Measurements from ENCODE around the gene NEDD4L.

The NEDD4L gene

DNA sequence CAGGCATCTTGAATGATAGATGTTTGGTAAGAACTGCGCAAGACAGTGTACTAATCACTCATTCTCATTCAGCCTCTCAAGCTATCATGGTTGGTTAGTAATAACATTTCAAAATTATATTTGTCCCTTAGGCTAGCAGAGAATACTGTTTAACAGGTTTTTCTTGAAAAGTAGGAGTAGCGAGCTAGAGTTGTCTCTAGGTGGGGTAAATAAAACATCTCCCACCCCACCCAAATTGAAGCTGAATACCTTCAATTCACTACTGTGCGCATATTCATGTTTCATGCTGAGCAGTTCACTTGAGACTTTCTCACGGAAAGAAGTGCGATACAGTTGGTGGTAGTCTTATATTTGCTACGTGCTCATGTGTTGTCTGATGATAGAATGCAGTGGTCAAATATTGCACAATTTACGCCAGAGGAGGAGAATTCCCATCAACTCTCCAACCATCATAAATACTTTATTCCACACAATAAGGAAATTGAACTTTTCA, 49.3 kb downstream of the NEDD4L start:
- no peak overlapping the region for H3K27ac ChIP-seq
- no peak for DNase-seq (ENCODE audit: low spot score)
- ChIA-PET POLR2A (ENCODE audit: low non-redundant PET) (no interaction called here), CTCF (no interaction called here)
- TF ChIP-seq, protein P1, sequence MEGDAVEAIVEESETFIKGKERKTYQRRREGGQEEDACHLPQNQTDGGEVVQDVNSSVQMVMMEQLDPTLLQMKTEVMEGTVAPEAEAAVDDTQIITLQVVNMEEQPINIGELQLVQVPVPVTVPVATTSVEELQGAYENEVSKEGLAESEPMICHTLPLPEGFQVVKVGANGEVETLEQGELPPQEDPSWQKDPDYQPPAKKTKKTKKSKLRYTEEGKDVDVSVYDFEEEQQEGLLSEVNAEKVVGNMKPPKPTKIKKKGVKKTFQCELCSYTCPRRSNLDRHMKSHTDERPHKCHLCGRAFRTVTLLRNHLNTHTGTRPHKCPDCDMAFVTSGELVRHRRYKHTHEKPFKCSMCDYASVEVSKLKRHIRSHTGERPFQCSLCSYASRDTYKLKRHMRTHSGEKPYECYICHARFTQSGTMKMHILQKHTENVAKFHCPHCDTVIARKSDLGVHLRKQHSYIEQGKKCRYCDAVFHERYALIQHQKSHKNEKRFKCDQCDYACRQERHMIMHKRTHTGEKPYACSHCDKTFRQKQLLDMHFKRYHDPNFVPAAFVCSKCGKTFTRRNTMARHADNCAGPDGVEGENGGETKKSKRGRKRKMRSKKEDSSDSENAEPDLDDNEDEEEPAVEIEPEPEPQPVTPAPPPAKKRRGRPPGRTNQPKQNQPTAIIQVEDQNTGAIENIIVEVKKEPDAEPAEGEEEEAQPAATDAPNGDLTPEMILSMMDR (conservative IDR thresholded peaks at IDR 0.05; ENCODE audit: low read depth): no peak

DNA sequence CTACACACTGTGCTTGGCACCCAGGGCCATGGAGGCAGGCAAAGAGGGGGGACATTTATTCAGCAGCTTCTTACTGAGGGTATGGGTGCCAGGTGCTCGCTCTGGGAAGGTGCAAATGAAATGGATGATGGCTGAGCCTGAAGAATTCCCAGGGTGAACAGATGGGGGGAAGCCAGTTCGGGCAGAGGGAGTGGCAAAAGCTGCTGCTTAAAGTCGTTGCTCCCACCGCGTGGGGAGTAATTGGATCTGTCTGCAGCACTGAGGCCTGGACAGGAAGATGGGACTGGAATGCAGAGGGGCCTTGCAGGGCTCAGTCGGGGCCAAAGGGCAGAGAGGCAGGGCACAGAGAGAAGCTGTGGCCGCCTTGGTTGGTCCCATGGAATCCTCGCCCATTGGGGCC, 51.2 kb downstream of the NEDD4L start:
- TF ChIP-seq, protein P1 (conservative IDR thresholded peaks at IDR 0.05; ENCODE audit: low read depth): no peak
- ChIA-PET POLR2A (ENCODE audit: low non-redundant PET) (no interaction called here), CTCF (no interaction called here)
- DNase-seq (ENCODE audit: low spot score): no peak
- no peak overlapping the region for H3K27ac ChIP-seq

DNA sequence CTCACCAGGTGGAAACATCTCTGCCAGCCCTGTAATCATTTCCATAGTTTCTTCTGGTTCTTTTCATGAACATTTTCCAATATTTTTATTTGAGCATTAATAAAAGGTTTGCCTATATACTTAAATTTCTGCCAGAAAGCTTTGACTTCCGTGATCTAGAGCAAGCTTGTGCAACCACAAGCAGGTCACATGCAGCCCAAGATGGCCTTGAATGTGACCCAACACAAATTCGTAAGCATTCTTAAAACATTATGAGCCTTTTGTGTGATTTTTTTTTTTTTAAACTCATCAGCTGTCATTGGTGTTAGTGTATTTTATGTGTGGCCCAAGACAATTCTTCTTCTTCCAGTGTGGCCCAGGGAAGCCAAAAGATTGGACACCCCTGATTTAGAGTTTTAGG, 51.6 kb downstream of the NEDD4L start:
- H3K27ac ChIP-seq: no peak overlapping the region
- ChIA-PET CTCF (no interaction called here), POLR2A (ENCODE audit: low non-redundant PET) (no interaction called here)
- TF ChIP-seq, protein P1 (conservative IDR thresholded peaks at IDR 0.05; ENCODE audit: low read depth): no peak
- DNase-seq (ENCODE audit: low spot score): no peak

DNA sequence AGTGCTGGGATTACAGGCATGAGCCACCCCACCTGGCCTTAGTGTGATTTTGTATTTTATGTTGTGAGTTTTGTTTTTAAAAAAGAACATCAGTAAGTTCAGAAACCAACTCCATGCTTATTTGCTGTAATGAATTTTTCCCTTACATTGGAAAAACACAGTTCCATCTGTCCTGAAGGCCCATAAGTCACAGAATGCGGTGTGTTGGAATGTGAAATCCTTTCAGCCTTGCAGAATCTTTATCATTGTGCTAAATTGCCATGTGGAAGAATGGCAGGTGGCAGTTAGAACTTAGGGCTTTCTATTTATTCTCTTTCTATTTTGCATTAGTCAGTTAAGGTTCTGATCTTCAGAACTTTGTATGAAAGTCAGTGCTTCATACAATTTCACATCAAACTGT, 52.6 kb downstream of the NEDD4L start:
- no peak for DNase-seq (ENCODE audit: low spot score)
- ChIA-PET POLR2A (ENCODE audit: low non-redundant PET) (no interaction called here), CTCF (no interaction called here)
- TF ChIP-seq, protein P1 (conservative IDR thresholded peaks at IDR 0.05; ENCODE audit: low read depth): no peak
- H3K27ac ChIP-seq: no peak overlapping the region

DNA sequence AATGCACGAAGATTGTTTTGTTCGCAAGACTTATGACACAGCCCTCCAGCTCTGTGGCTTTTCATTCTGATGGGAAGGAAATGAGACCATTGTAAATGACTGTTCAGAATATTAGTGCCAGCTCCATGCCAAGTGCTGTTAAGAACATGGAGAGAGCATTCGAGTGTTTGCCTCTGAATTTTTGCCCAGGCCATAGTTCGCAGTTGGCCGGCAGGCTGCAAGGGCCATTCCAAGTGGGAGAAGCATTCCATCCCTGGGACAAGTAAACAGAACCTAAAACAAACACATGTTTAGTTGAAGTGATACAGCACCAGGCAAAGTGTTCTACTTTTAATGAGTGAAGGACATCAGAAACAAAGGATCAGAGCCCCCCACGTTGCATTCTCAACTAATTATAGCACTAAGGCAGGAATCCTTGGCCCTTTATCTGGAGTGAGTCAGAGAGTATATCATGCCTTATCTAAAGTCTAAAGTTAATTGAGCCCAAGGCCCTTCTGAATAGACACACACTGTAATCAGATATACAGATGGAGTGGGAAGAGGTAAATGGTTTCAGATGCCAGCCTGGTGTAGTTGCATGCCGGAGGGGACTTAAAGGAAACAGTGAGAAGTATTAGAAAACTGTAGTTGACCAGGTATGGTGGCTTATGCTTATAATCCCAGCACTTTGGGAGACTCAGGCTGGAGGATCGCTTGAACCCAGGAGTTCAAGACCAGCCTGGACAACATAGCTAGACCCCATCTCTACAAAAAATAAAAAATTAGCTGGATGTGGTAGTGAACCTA, 53.3 kb downstream of the NEDD4L start:
- no peak for DNase-seq (ENCODE audit: low spot score)
- ChIA-PET POLR2A (ENCODE audit: low non-redundant PET) (no interaction called here), CTCF (no interaction called here)
- H3K27ac ChIP-seq: no peak overlapping the region
- TF ChIP-seq, protein P1 (conservative IDR thresholded peaks at IDR 0.05; ENCODE audit: low read depth): no peak

DNA sequence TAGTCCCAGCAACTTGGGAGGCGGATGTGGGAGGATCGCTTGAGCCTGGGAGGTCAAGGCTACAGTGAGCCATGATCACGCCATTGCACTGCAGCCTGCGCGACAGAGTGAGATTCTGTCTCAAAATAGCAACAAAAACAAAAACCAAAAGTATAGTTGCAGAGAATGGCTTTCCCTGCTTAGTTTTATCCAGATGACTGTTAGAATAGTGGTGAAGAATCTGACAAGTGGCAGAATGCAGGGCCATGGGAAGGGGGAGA, 53.8 kb downstream of the NEDD4L start:
- ChIA-PET POLR2A (ENCODE audit: low non-redundant PET) (no interaction called here), CTCF (no interaction called here)
- DNase-seq (ENCODE audit: low spot score): no peak
- no peak overlapping the region for H3K27ac ChIP-seq
- TF ChIP-seq, protein P1 (conservative IDR thresholded peaks at IDR 0.05; ENCODE audit: low read depth): no peak
